Activated CD4-positive, alpha-beta T cell treated with anti-CD3 and anti-CD28 coated beads for 1 hour (primary cell): ENCODE results near the gene MAP3K3.

Source experiments
- DNase-seq: peaks from one replicate; pipeline ENCODE4 v3.0.0-alpha.2; 2020

MAP3K3 gene

GRCh38 chr17:63621684-63622573, at the start of gene MAP3K3:
MAP3K3 (plus strand) TSS chr17:63622417; CDS start chr17:63622760, 343 bp downstream.
- peak; percentile 95 for DNase-seq

DNA sequence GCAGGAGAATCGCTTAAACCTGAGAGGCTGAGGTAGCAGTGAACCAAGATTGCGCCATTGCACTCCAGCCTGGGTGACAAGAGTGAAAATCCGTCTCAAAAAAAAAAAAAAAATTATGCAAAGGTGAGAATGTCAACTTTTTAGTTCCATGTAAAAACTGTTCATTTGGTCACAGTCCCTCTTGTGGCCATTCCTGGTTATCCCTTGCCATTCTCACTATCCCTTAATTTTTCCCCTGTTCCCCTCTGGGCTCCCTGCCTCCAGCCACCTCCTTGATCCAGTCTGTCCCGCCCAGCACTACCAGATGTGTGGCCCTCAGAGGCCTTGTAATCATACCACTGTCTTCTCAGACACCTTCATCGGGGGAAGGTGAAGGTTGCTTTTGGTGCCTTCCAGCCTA, 48.6 kb upstream of the MAP3K3 start:
- no peak for DNase-seq

- DNase-seq: no peak
Observed at GRCh38 chr17:63578027-63578768, 44.0 kb upstream of the MAP3K3 start.

DNA sequence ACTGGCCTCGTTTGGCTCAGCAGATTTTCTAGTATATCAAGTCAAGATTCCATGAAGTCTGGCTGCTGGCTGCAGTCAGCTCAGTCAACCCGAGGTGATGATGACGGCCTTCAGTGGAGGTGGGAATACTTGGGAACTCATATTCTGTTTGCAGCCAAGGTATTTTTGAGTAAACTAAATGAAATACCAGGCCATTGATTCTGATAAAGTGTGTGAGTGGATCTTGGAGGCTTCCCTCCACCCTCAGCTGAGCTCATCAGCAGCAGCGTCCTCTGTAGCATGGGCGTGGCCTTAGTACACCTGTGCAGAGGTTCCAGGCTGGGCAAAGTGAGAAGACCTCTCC, 43.5 kb upstream of the MAP3K3 start:
- DNase-seq: no peak

DNA sequence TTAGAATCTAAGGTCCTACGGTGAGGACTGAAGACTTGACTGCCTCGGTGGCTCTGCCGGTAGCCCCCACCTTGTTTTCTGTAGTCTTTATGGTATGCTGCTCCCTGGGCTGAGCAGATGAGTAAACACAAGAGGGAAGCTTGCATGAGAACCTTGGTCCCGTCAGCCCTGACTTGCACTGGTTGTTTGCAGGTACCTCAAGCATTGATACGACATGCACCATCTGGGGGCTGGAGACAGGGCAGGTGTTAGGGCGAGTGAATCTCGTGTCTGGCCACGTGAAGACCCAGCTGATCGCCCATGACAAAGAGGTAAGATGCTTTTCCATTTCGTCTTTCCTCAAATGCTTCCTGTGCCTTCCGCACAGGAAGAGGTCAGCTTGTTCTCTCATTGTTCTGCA, 42.6 kb upstream of the MAP3K3 start:
- no peak for DNase-seq

DNA sequence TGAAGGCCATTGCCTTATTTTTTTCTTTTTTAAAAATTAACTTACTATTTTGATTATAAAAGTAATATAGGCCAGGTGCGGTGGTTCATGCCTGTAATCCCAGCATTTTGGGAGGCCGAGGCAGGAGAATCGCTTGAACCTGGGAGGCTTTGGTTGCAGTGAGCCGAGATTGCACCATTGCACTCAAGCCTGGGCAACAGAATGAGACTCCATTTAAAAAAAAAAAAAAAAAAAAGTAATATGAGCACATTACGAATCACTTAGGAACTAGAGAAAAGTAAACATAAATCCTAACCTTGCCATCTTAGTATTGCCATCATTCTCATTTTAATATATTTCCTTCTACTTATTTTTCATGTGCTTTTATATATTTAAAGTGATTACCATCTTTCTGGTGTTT, 34.4 kb upstream of the MAP3K3 start:
- no peak for DNase-seq

DNA sequence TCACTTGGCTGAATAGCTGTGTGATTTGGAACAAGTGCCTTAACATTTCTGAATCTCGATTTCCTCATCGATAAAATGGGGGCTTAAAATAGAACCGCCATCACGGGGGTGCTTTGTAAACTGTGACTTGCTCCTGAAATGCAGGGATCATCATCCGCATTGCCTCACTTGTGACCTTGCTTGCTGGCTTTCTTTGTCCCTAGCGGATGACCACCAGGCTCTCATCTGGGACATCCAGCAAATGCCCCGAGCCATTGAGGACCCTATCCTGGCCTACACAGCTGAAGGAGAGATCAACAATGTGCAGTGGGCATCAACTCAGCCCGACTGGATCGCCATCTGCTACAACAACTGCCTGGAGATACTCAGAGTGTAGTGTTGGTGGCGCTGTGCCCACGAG, 33.4 kb upstream of the MAP3K3 start:
- no peak for DNase-seq

DNA sequence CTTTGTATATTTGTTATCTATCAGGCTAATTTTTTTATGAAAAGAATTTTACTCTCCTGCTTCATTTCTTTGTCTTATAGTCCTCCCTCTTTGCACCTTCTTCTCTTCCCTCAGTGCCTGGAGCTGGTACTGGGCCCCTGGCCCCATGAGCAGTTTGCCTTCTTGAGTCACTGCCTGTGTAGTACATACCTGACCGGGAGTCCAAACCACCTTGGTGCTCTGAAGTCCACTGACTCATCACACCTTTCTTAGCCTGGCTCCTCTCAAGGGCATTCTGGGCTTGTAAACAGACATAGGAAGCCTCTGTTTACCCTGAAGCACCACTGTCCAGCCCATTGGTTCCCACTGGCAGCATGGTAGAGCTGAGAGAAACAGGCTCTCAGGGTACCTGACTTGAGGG, 32.6 kb upstream of the MAP3K3 start:
- no peak for DNase-seq

DNA sequence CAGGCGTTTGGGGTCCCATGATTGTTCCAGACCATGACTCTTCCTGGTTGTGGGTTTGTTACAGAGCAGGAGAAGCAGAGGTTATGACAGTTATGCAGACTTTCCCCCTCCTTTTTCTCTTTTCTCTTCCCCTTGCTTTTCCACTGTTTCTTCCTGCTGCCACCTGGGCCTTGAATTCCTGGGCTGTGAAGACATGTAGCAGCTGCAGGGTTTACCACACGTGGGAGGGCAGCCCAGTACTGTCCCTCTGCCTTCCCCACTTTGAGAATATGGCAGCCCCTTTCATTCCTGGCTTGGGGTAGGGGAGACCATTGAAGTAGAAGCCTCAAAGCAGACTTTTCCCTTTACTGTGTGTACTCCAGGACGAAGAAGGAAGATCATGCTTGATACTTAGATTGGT, 29.4 kb upstream of the MAP3K3 start:
- no peak for DNase-seq

DNA sequence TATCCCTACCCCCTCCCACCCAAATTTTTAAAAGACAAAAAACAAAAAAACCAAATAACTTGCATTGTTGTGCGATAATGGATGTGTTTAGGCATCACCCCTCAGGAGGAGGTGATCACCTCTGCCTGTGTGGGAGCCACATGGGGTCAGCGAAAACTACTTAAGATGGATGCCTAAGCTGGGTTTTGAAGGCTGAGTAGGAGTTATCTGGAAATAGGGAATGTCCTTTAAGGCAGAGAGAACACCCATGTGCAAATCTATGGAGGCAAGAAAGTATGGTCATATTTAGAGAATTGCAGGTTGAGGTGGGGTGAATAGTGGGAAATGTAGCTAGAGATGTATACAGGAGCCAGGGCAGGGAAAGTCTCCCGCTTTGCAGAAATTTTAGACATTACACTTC, 27.1 kb upstream of the MAP3K3 start:
- no peak for DNase-seq

DNA sequence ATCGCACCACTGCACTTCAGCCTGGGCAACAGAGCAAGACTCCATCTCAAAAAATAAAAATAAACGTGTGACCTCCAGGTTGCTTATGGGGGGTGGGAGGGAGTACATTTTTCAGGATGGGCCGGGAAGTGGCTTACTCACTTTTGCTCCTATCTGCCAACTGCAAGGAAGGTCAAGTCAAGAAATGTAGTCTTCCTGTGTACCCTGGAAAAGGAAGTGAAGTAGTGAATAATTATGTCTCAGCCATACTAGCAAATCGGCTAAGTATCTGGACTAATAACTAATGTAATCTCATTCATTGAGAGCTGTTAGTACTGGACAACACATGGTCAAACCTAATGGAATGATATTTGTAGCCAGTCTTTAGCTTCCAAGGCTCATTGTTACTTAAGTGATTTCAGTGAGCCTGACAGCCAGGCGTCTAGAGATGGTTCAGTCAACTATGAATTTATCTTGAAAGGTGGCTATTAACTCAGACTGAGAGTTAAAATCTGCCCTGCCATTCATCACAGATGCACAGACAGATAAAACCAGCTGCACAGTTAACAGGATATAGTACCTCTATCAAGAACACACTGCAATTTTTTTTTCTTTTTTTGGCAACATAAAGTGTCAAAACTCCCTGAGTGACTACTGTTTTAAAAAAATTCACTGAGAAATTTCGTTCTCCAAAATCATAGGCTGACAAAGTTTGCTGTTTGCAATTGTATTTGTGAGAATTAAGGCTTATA, 25.2 kb upstream of the MAP3K3 start:
- DNase-seq: no peak

DNA sequence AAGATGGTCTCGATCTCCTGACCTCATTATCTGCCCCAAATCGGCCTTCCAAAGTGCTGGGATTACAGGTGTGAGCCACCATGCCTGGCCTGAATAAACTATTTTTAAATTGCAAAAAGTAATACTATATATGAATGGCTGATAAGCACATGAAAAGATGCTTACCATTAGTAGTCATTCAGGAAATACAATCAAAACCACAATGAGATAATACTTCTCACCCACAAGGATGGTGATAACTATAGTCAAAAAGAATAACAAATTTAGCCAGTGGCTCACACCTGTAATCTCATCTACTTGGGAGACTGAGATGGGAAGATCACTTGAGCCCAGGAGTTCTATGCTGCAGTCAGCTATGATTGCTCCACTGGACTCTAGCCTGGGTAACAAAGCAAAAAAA, 23.9 kb upstream of the MAP3K3 start:
- DNase-seq: no peak

DNA sequence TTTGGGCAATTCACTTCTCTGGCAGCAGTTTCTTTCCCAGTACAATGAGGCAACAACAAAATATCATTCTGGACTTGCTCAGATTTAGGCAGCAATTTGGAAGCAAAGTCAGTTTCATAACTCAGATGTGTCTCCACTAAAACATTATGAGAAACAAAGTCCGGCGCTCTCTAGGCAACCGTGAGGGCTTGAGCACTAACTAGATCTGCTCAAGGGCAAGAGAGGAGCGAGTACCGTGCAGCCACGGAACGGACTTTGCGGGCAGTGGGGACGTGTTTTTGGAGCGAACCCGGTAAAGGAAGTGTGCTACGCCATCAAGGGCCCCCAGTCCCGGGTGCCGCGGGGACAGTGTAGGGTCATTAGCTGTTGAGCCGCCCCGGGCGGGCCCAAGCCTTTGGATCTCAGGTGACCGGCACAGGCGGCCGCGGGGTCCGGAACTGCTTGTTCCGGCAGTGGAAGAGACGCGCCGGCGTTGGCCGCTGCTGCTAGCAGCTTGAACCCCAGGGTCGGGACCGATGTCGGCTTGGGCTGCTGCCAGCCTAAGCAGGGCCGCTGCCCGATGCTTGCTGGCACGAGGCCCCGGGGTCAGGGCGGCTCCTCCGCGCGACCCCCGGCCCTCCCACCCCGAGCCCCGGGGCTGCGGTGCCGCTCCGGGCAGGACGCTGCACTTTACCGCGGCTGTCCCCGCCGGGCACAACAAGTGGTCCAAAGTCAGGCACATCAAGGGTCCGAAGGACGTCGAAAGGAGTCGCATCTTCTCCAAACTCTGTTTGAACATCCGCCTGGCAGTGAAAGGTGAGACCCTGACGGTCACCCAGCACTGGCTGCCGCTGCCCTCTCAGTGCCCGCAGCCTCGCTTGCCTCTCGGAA, 21.4 kb upstream of the MAP3K3 start, which contains the start of gene TACO1:
TACO1 (plus strand) TSS at position 327 of the 870 bp plus-strand sequence; CDS start at position 516, 189 bp downstream.
- DNase-seq: peak; percentile 67

- DNase-seq: no peak
Observed at GRCh38 chr17:63601439-63602371, 20.5 kb upstream of the MAP3K3 start.

GRCh38 chr17:63609816-63610573, 12.2 kb upstream of the MAP3K3 start:
- no peak for DNase-seq

GRCh38 chr17:63610854-63611253, 11.4 kb upstream of the MAP3K3 start:
- no peak for DNase-seq

- no peak for DNase-seq
Observed at GRCh38 chr17:63611354-63611753, 10.9 kb upstream of the MAP3K3 start.

- no peak for DNase-seq
Observed at GRCh38 chr17:63613663-63614062, 8.6 kb upstream of the MAP3K3 start.

- no peak for DNase-seq
Observed at GRCh38 chr17:63621229-63621683, 961 bp upstream of the MAP3K3 start.
